Stimulated activated naive CD8-positive, alpha-beta T cell treated with anti-CD3 and anti-CD28 coated beads, Interleukin-15, amount 100 ng/mL, for 72 hours (primary cell): ENCODE measurements around the gene SLC6A4.
A peak's percentile ranks its signal among the peaks of the same experiment; 100 is the strongest.
"Not testable (repeated sequence)": the region's sequence is repeated elsewhere in the genome, so short reads cannot be mapped to it uniquely, and the experiment has no call there.

Source experiments
- ATAC-seq: fragments of 150-1000 bp; cut with Tn5 transposase; 2 replicates; pipeline ENCODE4 v1.10.0; 2021; ENCODE audit warnings: mild to moderate bottlenecking, moderate library complexity
- DNase-seq, 2 donors: peaks; one replicate each; pipeline ENCODE4 v3.0.0; 2021 to 2022
- H3K27ac Mint-ChIP-seq, 2 donors: one replicate each; pipeline ENCODE4 v1.8.0; 2022; ENCODE audit warnings: mild to moderate bottlenecking in 2 of 2, mixed read lengths in 2 of 2, moderate library complexity in 2 of 2
- H3K27me3 Mint-ChIP-seq: one replicate; pipeline ENCODE4 v1.8.0; 2022; ENCODE audit warnings: mixed read lengths
- H3K4me1 Mint-ChIP-seq: one replicate; pipeline ENCODE4 v1.8.0; 2022; ENCODE audit warnings: mild to moderate bottlenecking, mixed read lengths
- H3K4me3 Mint-ChIP-seq, 2 donors: one replicate each; pipeline ENCODE4 v1.8.0; 2022; ENCODE audit warnings: mild to moderate bottlenecking in 2 of 2, mixed read lengths in 2 of 2, moderate library complexity in 1 of 2
- H3K9me3 Mint-ChIP-seq, 2 donors: one replicate each; pipeline ENCODE4 v1.8.0; 2022; ENCODE audit warnings: mixed read lengths in 2 of 2

SLC6A4 gene

DNA sequence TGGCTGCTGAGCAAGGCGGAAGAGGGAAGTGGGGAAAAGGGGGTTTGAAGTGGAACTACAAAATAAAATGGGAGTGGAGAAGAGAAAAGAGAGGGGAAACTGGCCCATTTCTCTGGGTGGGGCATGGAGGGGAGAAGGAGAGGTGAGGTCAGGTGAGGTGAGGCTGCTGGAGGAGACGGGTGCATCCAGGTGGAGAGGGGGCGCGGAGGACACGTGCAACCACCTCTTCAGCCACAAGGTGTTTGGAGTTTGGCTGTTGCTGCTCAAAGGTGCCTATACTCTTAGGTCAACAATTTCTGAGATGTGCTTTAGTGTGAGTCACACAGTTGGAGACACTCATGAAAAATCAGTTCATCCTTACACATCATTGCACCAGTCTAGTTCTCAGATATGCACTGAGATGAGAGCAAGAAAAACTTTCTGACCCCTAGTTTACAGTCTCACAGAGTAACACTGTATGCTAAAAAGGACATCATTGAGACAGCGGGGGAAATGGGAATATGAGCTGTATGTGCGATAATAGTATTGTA lies 4.8 kb downstream of the SLC6A4 start:
- H3K4me1 Mint-ChIP-seq, result peaks cover 10% of the 10 kb centered on the region
- H3K27ac Mint-ChIP-seq, result peak overlapping the region in 1 of 2 donors; percentile 61
- DNase-seq (no peak), ATAC-seq (no peak)
- H3K4me3 Mint-ChIP-seq, result no peak overlapping the region
- H3K9me3 Mint-ChIP-seq, result no peaks in the 10 kb centered on the region
- H3K27me3 Mint-ChIP-seq, result peaks cover 75% of the 10 kb centered on the region

DNA sequence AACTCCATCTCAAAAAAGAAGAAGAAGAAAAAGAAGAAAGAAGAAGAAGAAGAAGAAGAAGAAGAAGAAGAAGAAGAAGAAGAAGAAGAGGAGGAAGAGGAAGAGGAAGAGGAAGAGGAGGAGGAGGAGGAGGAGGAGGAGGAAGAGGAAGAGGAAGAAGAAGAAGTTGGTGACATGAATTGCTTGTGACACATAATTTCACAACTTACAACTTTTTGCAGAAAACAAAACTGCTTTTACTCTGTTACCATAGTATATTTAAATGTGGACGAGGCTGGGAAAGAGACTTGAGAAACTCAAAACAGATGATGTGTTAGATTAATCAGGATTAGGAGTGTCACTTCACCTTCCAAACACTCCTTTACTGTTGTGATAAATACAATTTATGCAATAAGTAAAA lies 5.5 kb downstream of the SLC6A4 start:
- not testable (repeated sequence) for DNase-seq, H3K4me1 Mint-ChIP-seq, ATAC-seq, H3K4me3 Mint-ChIP-seq, H3K9me3 Mint-ChIP-seq
- Mint-ChIP-seq H3K27ac (peak overlapping the region in 1 of 2 donors; percentile 61), H3K27me3 (peaks cover 75% of the 10 kb centered on the region)

DNA sequence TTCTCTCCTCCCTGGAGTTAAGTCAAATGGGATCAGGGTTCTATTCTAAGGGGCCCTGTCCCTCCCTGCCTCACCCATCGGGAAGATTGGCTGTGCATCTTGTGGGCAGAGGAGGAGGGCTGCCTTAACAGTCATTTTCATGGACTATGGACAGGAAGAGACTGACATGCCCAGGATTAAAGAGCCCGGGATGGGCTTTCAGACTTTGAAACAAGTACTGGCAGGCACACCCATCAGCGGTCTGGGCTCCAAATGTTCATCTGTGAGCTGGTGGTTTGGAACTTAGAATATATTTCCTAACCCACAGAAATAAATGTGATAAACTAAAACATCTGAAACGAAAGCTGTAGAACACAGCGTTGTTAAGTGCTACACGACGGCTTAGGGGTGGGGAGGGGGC lies 6.5 kb downstream of the SLC6A4 start:
- no peak overlapping the region for H3K27ac Mint-ChIP-seq

DNA sequence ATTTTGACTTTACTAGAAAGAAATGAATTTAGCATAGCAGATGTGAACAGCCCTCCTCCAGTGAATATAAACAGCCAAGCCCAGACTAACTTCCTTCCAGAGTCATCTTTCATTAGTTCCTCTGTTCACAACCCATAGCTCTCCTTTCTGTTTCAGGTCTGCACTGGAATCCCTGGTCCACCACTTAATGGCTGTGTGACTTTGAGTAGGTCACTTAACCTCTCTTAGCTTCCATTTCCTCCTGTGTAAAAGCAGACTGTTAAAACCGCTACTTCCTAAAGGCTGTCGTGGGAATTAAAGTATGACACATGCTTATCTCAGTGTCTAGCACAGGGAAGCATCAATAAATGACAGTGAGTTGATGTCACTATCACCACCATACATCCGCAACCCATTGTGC lies 7.5 kb downstream of the SLC6A4 start:
- Mint-ChIP-seq H3K4me3 (no peak overlapping the region), H3K4me1 (no peaks in the 10 kb centered on the region), H3K27me3 (peaks cover 63% of the 10 kb centered on the region), H3K9me3 (no peaks in the 10 kb centered on the region), H3K27ac (peak overlapping the region in 1 of 2 donors; percentile 85)
- ATAC-seq, result no peak
- DNase-seq, result no peak

More for the DNA sequence above, 6.5 kb downstream of the SLC6A4 start:
- DNase-seq (no peak), ATAC-seq (no peak)
- H3K27me3 Mint-ChIP-seq, result peaks cover 73% of the 10 kb centered on the region
- no peaks in the 10 kb centered on the region for H3K9me3 Mint-ChIP-seq
- no peaks in the 10 kb centered on the region for H3K4me1 Mint-ChIP-seq
- H3K4me3 Mint-ChIP-seq, result no peak overlapping the region

DNA sequence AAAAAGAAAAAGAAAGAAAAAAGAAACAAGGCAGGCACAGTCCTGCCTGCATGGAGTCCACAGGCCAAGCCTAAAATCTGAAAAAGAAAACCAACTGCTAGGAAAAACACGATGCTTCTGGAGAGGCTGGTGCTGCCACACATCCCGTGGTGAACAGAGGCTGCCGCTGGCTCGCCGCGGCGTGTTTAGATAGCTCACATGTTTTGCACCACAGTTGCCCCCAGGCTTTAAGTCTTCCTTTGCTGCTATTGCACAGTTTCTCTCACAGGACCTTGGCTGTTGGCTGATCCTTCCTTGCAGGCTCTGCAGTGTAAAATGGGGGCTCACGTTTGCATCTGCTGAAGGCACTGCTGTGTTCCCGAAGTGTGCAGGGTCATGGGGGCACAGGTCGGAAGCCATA lies 8.6 kb downstream of the SLC6A4 start:
- DNase-seq, result no peak
- H3K9me3 Mint-ChIP-seq, result no peaks in the 10 kb centered on the region
- no peak for ATAC-seq
- no peak overlapping the region for H3K4me3 Mint-ChIP-seq
- no peaks in the 10 kb centered on the region for H3K4me1 Mint-ChIP-seq
- H3K27me3 Mint-ChIP-seq, result peaks cover 51% of the 10 kb centered on the region
- H3K27ac Mint-ChIP-seq, result no peak overlapping the region

DNA sequence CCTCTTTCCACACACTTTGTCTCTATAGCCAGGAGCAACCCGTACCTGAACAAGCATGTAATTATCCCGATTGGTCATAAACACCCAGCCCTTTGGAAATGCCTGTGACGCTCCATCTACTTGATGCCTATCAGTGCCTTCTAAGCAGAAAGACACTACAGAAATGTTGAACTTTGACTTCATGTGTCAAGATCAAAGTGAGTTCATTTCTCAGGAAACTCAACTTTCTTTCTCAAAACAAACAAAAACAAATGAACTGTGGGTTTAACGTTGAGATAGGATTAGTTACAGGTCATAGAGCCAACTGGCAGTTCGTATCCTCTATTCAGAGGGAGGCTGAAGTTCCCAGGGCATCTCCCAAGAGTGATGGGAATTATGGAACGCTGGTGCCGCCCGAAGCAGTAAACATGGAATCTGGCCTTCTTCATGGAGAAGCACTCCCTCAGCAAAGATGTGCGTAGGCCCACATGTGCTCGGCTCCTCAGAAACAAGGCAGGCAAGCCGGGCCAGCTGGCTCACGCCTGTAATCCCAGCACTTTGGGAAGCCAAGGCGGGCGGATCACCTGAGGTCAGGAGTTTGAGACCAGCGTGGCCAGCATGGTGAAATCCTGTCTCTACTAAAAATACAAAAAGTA lies 9.5 kb downstream of the SLC6A4 start:
- Mint-ChIP-seq H3K4me3 (no peak overlapping the region), H3K27ac (no peak overlapping the region), H3K27me3 (peaks cover 46% of the 10 kb centered on the region), H3K9me3 (no peaks in the 10 kb centered on the region), H3K4me1 (no peaks in the 10 kb centered on the region)
- DNase-seq, result no peak
- no peak for ATAC-seq

DNA sequence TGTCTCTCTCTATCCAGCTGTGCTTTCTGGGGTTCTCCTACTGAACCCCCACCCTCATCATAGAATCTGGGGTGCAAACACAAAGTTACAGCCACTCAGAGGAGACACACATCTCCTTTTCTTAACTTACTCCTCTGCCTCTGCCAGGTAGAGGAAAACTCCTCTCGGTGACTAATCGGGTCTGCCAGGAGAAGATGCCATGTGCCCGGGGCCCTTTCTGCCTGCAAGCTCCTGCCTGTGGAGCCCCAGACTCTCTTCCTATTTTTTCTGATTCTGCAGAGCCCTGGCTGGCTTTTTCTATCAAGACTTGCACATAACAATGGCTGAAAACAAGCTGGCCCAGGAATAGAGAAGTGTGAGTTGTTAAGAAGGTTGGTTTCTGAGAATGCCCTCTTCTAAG lies 10.4 kb downstream of the SLC6A4 start:
- Mint-ChIP-seq H3K27me3 (peaks cover 38% of the 10 kb centered on the region), H3K27ac (no peak overlapping the region), H3K4me3 (no peak overlapping the region), H3K9me3 (no peaks in the 10 kb centered on the region), H3K4me1 (no peaks in the 10 kb centered on the region)
- DNase-seq (no peak), ATAC-seq (no peak)

DNA sequence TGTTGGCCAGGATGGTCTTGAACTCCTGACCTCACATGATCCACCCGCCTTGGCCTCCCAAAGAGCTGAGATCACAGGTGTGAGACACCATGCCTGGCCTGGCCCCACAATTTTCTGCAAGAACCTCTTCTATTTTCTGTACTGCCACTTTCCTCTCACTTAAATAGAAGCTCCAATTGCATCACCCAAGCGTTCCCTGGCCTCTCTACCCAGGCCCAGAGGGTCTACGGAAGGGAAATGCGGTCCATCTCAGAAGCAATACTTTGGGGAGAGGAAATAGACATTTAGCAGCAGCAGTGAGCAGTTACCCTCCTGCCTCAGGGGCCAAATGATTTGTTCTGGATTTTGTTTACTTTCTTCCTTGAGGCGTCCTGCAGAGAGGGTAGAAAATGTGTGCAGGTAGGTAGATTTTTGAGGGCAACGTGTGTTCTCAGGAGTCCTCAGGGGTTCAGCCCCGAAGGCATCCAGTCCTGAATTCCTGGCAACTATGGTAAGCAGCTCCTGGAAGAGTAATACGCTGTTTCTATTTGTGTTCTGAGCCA lies 11.0 kb downstream of the SLC6A4 start:
- H3K27me3 Mint-ChIP-seq, result peaks cover 32% of the 10 kb centered on the region
- H3K27ac Mint-ChIP-seq, result no peak overlapping the region
- ATAC-seq, result no peak
- no peaks in the 10 kb centered on the region for H3K4me1 Mint-ChIP-seq
- DNase-seq, result no peak
- no peak overlapping the region for H3K4me3 Mint-ChIP-seq
- no peaks in the 10 kb centered on the region for H3K9me3 Mint-ChIP-seq

DNA sequence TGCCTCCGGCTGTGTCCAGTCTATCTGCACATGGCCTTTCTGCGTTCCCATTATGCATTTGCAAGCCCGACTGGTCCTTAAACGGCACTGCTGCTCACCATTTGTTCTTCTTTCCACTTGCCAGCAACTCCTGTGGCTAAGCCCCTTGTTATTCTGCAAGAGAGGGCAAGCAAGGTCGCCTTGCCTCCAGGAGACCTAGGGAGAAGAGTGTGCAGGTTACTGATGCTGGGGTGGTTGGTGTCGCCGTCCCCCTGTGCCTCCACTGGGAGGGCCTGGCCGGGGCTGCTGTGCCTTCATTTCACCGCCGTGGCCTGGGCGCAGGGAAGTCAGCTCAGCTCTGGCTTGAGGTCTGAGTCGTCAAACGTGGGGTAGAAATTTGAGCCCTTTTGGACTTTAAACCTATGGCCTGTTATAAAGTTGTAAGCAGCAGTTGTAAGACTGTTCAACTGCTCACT lies 12.7 kb downstream of the SLC6A4 start:
- no peaks in the 10 kb centered on the region for H3K4me1 Mint-ChIP-seq
- DNase-seq (no peak), ATAC-seq (no peak)
- no peaks in the 10 kb centered on the region for H3K9me3 Mint-ChIP-seq
- no peak overlapping the region for H3K27ac Mint-ChIP-seq
- H3K27me3 Mint-ChIP-seq, result peaks cover 21% of the 10 kb centered on the region
- H3K4me3 Mint-ChIP-seq, result no peak overlapping the region

DNA sequence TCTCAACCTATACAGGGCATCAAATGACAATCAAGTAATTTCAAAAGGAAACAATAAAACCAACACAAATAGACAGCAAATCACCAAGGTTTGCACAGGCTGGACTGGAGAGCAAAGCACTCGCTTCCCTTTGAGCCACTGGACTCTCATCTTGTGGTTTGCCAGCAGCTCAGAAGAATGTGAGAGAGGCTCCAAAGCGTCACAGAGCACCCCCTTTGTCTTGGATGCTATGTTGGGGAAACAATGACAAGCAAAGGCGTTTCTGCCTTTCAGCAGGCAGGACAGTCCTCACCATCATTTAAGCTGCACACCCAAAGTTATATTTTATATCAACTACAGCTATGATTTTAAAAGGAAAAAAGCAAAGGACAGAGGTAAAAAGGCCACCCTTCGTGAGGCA lies 13.2 kb downstream of the SLC6A4 start:
- H3K27ac Mint-ChIP-seq, result no peak overlapping the region
- H3K27me3 Mint-ChIP-seq, result peaks cover 21% of the 10 kb centered on the region
- no peaks in the 10 kb centered on the region for H3K9me3 Mint-ChIP-seq
- H3K4me1 Mint-ChIP-seq, result no peaks in the 10 kb centered on the region
- ATAC-seq, result no peak
- no peak overlapping the region for H3K4me3 Mint-ChIP-seq
- DNase-seq, result no peak

DNA sequence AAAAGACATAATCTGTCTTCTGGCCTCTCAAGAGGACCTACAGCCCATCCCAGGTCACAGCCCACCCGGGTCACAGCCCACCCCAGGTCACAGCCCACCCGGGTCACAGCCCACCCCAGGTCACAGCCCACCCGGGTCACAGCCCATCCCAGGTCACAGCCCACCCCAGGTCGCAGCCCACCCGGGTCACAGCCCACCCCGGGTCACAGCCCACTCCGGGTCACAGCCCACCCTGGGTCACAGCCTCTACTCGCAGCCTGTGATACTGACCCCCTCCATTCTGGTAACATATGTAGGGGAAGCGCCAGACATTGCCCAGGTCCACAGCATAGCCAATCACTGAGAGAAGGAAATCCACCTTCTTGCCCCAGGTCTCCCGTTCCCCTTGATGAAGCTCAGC lies 14.2 kb downstream of the SLC6A4 start:
- DNase-seq (no peak), ATAC-seq (no peak)
- peaks cover 21% of the 10 kb centered on the region for H3K27me3 Mint-ChIP-seq
- no peak overlapping the region for H3K27ac Mint-ChIP-seq
- no peaks in the 10 kb centered on the region for H3K9me3 Mint-ChIP-seq
- no peaks in the 10 kb centered on the region for H3K4me1 Mint-ChIP-seq
- no peak overlapping the region for H3K4me3 Mint-ChIP-seq

DNA sequence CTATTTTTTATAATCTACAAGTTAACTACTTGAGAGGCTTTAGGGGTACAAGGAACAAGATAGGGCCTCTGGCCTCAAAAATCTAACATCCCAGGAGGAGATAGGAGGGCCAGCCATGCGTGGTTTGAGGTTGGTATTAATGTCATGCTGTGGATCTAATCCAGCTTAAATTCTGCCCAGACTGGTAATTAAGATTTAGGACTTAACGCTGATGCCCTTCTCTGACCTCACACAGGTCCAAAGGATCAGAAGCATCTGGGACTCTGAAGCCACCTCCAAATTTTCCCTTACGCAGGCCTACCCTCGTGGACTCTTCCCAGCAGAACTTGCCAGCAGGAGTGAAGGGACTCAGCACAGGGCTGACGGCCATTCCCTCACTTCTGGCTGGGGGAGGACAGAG lies 15.1 kb downstream of the SLC6A4 start:
- H3K9me3 Mint-ChIP-seq, result no peaks in the 10 kb centered on the region
- no peak for DNase-seq
- ATAC-seq, result no peak
- H3K4me3 Mint-ChIP-seq, result no peak overlapping the region
- no peak overlapping the region for H3K27ac Mint-ChIP-seq
- H3K4me1 Mint-ChIP-seq, result no peaks in the 10 kb centered on the region
- H3K27me3 Mint-ChIP-seq, result peaks cover 12% of the 10 kb centered on the region

DNA sequence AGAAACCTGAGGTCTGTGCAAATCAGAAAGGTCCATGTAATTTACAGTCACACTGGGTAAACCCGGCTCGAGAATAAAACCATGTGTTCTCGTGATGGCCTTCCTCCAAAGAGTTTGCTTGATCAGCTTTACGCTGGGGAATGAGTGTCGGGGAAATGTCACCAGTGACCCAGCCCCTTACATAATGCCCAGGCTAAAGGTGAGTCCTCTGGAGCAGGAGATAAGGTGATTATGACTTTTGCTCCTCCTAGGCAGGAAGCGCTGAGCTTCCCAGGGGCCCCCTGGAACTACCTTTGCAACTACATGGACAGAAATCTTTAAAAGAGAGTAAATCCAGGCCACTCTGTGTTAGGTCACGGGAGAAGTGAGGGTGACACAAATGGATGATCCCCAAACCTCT lies 15.7 kb downstream of the SLC6A4 start:
- ATAC-seq (no peak), DNase-seq (no peak)
- no peaks in the 10 kb centered on the region for H3K4me1 Mint-ChIP-seq
- peaks cover 6% of the 10 kb centered on the region for H3K27me3 Mint-ChIP-seq
- no peak overlapping the region for H3K27ac Mint-ChIP-seq
- no peaks in the 10 kb centered on the region for H3K9me3 Mint-ChIP-seq
- no peak overlapping the region for H3K4me3 Mint-ChIP-seq

DNA sequence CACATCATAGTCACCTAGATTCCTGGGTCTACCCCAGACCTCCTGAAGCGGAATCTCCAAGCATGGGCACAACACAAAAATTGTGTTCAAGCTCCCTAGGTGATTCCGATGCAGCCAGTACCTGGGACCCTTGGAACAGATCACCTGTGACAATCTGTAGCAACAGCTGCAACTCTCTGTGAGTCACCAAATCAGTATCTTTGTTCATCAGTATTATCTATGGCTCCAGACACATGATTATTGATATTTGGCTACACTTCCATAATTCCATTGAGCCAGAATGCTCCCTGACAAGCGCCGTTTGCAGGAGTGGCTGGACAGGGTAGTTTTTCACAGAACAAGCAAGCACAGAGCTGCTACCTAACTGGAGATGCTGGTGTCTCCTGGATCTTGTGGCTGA lies 16.2 kb downstream of the SLC6A4 start:
- ATAC-seq (no peak), DNase-seq (no peak)
- Mint-ChIP-seq H3K9me3 (no peaks in the 10 kb centered on the region), H3K4me1 (no peaks in the 10 kb centered on the region), H3K27ac (no peak overlapping the region), H3K27me3 (peaks cover under 1% of the 10 kb centered on the region), H3K4me3 (no peak overlapping the region)

DNA sequence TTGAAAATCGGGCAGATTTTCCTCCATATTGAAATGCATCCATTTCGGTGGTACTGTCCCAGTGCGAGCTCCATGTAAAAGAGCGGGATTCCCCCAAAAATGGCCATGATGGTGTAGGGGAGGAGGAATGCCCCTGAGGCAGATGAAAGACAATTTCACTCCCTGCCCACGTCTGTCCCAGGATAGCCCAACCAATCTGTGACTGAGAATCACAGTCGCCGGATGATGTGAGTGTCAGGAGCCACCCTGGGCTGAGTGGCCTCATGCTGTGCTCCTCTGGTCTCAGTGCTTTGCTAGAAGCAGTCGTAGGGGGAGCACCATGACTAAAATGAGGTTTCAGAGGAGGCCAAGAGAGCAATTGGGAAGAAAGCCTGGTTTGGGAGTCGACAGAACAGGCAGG lies 16.7 kb downstream of the SLC6A4 start:
- Mint-ChIP-seq H3K9me3 (no peaks in the 10 kb centered on the region), H3K4me1 (no peaks in the 10 kb centered on the region), H3K27ac (no peak overlapping the region), H3K27me3 (no peaks in the 10 kb centered on the region), H3K4me3 (no peak overlapping the region)
- no peak for ATAC-seq
- DNase-seq, result no peak

DNA sequence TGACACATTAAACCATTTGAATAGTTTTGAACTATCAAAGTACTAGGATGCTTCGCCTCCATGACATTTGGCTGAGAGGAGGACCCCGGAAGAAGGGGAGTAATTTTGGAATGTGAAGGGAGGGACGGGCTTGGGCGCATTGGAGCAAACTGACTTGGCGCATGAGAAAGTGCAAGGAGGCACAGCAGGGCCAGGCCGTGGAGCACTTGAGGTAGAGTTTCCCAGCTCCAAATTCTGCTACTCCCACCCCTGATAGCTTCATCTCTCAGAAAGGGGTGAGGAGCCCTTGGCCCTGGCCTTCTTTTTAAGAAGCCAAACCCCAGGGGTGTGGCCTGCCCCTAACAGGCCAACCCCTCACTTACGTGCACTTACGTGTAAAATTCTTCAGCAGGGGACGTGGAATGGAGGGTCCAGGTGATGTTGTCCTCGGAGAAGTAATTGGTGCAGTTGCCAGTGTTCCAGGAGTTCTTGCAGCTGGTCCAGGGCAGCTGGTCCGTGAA lies 17.7 kb downstream of the SLC6A4 start:
- Mint-ChIP-seq H3K4me3 (no peak overlapping the region), H3K27me3 (no peaks in the 10 kb centered on the region), H3K4me1 (no peaks in the 10 kb centered on the region), H3K27ac (no peak overlapping the region), H3K9me3 (no peaks in the 10 kb centered on the region)
- ATAC-seq, result no peak
- DNase-seq, result no peak

DNA sequence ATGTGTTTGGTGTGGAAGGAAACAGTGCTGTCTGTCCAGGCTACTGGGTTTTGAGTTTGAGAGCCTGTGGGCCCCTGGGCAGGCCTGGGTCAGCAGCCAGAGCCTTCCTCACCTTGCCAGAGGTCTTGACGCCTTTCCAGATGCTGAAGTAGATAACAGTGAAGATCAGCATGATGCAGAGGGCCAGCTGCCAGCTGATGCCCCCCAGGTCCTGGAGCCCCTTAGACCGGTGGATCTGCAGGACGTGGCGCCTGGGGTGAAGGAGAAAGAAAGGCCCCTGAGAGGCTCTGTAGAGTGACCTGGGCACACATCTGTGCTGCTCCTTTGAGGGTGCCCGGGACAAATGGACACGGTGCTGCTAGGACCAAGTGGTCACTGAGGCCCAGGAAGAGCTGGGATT lies 18.4 kb downstream of the SLC6A4 start:
- no peaks in the 10 kb centered on the region for H3K9me3 Mint-ChIP-seq
- H3K4me1 Mint-ChIP-seq, result no peaks in the 10 kb centered on the region
- peak overlapping the region in 1 of 2 donors; percentile 15 for H3K27ac Mint-ChIP-seq
- DNase-seq, result no peak
- H3K27me3 Mint-ChIP-seq, result no peaks in the 10 kb centered on the region
- no peak overlapping the region for H3K4me3 Mint-ChIP-seq
- ATAC-seq, result no peak
